Measurements from ENCODE around the gene RAB3B.
"Not testable (repeated sequence)": the region's sequence is repeated elsewhere in the genome, so short reads cannot be mapped to it uniquely, and the experiment has no call there.

The RAB3B gene

DNA sequence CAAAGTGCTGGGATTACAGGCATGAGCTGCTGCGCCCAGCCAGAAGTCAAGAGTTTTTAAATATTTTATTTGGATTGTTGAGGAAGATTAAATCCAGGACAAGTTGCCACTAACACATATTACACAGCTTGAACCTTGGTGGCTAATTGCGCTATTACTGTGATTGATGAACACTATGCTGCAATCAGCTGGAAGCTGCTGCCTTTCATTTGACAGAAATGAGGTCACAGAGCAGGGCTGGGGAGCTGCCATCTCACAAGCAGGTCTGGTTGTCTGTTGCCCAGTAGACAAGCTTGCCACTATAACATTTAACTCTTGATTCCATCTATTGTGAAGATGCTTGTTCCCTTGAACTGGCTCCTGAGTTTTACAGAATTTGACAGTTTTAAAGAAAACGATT is 74.5 kb downstream of the RAB3B start:
- peak; percentile 30 for DNase-seq

DNA sequence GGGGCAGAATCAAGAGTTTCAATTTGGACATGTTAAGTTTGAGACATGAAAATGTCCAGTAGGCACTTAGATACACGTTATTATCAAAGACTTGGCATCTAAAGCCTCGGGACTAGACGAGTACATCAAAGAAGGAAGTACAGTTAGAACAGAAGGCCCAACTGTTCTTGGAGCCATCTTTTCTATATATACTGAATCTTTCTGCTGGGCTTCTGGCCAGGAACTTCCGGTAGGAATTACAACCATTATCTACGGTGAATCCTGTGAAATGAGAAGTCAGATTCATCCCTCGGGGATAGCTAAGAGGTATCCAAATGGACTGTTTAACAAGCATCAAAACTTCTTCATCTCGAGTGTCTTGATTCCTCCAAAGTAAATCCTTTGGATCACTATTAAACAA is 77.6 kb downstream of the RAB3B start:
- no peak for DNase-seq

DNA sequence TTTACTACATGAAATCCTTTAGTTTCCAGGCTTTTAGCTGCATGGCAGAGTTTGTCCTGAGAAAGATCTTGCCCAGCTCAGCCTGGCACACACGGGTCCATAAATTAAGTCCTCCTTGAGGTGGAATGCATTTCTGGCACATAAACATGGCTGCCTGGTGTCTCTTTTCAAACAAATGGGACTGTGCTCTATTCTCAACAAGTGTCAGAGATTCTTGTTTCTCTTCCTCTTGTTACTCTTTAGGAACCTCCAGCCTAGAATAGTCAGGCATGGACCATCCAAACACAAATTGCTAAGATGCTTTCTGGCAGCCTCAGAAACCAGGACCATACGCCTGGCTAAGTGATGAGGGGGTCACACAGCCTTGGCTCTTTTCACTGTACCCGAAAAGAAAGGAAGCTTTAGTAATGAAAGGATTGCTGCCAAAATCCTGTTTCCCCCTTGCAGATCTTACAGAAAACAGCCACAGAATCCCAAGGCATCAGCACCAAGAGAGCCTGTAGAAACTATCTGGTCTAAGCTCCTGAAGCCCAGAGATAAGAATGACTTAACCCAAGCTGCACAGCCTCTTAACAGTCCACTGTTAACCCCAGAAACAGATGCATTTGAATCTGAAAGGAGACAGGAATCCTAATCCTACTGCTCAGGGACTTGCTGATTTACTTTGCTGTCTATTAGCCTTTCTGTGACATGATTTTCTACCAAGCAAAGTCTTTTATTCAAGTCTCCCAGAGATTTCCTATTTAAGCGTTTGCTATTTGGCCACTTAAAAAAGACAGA is 80.1 kb downstream of the RAB3B start:
- DNase-seq = no peak

DNA sequence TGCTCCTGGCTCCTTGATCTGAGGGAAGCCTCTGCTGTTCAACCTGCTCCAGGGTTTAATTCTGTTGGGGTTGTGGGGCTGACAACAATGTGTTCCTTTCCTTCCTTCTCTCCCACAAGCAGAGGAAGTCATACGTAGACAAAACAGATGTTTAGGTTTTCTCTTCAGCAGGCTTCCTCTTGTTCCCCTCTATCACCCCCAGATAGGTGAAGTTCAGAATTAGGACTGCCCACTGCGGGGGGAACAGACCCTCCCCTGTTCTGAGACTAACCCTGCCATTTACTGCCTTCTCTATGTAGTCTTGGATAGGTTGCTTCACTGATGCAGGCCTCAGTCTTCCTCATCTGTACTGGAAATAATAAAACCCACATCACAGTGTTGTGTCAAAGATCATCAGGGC is 82.0 kb downstream of the RAB3B start:
- DNase-seq = no peak

DNA sequence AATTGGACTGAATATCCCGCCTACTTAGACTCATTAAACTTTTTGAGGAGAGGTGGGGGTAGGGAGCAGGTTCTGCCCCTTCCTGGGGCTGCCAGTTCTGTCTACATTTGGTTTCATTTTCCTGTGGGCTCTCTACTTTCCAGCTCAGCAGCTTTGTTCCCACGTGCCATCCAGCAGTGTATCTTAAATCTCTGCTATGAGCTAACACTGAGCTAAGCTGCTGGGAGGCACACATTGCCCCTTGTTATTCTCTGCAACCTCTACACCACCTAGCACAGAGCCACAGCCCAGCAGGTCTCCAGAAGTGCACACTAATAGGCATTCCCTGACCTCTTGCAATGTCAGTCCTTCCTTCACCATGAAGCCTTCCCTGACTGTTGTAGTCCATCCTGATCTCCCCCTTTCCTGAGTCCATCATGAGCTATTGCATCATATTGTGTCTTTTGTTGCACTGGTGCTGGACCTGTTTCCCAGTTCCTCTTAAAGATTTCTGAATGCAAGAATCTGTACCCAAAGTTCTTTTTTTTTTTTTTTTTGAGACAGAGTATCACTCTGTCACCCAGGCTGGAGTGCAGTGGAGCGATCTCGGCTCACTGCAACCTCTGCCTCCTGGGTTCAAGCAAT is 83.3 kb downstream of the RAB3B start:
- no peak for DNase-seq

DNA sequence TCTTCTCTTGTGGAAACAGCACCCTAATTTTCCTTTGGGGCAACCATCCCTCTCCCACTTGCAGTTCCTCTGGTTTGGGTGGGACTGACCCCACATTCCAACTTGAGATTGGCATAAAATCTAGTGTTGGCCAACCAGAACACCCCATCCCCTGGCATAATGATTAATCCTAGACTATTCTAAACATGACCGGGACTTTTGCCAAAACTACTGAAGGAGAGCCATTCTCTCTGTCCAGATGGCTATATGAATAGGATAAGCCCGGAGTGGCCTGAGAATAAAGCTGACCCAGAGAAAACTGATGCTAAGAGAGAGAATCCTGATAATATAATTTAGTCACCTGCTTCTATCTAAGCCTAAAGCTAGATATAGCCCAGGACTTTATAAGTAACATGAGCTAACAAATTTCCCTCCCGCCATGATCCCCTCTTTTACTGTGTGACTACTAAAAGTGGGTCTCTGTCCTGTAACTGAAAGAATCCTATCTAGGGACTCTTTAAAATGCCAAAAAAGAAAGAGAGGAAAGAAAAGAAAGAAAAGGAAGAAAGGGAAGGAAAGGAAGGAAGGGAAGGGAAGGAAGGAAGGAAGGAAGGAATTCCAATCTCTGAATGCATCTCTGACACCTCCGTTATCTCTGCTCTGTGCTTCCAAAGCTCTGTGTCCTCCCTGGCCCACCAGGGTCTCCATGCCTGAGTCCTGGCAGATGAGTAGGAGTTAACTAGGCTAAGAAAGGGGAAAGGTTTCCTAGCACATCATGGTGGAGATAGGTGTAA is 84.0 kb downstream of the RAB3B start:
- peak; percentile 30 for DNase-seq

DNA sequence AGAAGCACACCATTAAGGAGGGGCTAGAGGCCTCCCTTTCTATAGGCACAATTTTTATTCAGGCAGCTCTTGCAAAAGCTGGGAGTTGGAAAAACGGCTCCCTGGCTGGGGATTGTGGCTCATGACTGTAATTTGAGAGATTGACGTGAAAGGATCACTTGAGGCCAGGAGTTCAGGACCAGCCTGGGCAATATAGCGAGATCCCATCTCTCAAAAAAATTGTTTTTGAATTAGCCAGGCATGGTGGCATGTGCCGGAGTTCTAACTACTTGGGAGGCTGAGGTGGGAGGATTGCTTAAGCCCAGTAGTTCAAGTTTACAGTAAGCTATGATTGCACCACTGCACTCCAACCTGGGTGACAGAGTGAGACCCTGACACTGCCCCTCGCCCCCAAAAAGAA is 88.0 kb downstream of the RAB3B start:
- DNase-seq = no peak

DNA sequence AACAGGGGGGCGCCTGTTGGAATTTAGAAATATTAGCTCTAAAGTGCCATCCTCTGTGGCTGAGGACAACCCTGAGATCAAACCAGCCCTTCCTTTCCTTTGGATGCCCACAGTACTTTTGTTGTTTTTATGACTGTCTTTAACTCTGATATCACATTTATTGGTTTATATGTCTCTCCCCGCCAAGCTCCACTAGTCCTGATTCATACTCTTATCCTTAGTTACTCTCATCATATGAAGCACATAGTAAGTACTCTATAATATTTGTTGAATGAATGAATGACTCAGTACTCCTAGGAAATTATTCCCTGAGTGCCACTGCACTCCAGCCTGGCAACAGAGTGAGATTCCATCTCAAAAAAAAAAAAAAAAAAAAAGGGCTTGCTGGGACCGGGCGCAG is 89.3 kb downstream of the RAB3B start:
- DNase-seq = no peak

DNA sequence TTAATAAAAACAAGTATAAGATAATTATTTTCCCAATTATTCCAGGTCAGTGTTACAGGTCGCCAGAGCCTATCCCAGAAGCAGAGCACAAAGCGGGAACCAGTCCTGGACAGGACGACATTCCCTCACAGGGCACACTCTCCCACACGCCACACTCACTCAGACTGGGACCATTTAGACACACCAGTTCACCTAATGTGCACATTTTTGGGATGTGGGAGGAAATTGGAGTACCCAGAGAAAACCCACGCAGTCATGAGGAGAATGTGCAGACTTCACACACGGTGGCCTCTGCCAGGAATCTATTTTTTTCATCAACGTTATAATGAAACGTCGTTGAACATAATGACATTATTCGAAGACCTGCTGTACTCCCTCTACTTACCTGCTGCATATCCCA is 91.5 kb downstream of the RAB3B start:
- no peak for DNase-seq

DNA sequence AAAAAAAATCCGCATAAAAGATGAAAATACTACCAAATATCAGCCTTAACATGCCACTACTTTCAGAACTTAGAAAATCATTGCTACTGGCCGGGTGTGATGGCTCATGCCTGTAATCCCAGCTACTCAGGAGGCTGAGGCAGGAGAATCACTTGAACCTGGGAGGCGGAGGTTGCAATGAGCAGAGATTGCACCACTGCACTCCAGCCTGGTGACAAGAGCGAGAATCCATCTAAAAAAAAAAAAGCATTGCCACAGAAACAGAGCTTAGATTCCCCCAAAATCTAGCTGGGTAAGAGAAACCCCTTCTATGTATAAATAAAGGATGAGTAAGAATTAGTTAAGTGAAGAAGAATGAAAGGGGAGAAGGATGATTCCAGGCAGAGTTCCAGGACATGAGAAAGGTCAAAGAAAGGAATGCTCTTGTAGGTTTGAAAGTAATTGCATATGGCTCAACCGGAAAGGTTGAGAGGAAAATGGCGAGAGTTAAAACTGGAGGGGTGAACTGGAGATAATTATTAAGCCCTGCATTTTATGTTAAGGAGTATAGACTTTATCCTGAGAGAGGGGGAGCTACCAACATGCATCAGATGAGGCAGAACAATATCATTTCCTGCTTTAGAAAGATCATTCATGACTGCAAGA is 92.3 kb downstream of the RAB3B start:
- DNase-seq = no peak

DNA sequence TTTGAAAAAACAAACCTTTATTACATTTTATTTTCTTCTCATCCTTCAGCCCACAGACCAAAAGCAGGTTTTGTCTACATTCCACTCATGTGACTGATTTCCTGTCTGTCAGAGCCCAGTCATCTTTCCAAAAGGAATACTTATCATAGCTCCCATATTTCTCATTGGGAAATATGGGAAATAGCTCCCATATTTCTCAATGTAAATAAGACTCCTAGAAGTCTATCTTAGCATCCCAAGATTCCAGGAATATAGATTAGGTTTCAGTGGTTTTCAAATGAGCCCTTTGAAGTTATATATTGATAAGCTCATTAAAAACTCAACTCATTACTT is 92.8 kb downstream of the RAB3B start:
- DNase-seq = no peak

DNA sequence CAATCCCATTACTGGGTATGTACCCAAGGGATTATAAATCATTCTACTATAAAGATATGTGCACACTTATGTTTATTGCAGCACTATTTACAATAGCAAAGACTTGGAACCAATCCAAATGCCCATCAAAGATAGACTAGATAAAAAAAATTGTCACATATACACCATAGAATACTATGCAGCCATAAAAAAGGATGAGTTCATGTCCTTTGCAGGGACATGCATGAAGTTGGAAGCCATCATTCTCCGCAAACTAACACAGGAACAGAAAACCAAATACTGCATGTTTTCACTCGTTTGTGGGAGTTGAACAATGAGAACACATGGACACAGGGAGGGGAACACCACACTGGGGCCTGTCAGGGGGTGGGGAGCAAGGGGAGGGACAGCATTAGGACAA is 95.8 kb downstream of the RAB3B start:
- DNase-seq = not testable (repeated sequence)

DNA sequence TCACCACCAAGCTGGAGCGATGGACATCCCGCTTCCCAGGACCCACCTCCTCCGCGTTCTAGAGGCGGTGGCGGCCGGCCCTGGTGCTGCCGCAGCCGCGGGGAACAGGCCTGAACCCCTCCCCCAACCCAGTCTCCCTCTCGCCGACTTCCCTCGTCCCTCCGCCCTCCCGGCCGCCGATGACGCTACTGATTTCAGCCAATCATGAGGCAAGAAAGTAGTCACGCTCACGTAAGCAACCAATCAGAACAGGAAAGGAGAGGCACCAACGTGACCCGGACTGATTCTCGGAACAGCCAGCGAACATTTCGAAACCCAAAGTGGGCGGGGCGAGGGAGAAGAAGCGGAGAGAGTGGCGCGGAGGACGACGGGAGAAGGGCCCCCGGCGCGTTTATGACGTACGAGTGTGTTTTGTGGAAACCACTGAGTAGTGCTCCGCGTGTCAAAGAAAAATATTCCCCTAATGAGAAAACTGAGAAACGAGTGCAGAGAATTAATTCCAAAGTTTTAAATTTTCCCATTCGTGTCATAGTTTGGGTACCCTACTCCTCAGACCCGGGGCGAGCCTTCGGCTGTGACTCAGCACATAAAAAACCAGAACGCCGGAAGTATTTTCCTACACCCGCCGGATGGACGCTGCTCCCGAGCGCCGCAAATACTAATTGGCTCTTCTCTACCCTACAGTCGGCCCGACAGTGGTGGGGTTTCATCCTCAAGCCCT is 111.7 kb downstream of the RAB3B start, which contains the start of gene NRDC:
Gene NRDC, minus strand, starts transcription at position 112 of the 721 bp plus-strand sequence. CDS start 112 bp downstream, outside the sequence.
- peak; percentile 100 for DNase-seq

DNA sequence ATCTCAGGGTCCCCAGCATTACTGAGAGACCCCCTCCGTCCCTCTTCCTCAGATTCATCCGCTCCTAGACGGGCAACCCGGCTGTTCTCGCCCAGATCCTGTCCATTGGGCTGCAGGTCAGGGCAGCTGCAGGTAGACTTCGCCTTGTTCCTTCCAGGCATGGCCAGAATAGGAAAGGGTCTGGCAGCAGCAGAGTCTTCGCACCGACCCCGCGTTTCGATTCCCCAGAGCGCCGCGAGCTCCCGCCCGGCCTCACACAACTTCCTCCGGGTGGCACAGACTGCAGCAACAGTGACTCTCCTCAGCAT is 112.2 kb downstream of the RAB3B start:
- DNase-seq = peak; percentile 41

DNA sequence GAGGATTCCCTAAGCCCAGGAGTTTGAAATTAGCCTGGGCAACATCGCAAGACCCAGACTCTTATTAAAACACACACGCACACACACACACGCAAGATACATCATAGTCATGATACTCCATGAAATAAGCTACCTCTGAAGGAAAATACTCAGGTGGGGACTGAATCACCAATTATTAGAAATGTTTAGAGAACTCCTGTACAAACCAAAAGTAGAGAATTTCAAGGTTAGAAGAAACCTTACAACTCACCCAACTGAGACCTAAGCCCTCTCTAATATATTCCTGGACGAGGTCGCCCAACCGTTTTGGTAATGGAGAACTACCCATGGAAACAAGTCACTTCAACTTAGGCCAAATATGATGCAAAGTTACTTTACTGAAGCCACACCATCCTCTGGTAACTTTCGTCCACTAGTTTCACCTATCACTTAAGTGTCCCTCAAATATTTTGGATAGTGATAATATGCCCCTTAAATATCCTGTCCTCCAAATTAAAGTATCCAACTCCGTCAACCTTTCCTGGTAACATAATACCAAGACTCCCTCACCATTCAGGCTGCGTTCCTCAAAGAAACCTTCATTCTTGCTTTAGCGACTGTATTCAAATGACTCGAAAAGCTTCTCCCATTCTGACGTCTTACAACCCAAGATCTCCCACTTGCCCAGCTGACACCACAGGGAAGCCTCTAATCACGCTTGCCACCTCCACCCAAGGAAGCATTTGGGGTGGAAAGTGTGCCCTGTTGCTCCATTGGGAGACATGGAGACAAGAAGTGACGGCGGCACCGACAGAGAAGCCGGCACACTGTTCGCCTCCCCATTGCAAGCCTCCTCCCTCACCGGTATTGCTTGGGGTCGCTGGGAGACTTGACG is 112.8 kb downstream of the RAB3B start:
- DNase-seq = peak; percentile 24

DNA sequence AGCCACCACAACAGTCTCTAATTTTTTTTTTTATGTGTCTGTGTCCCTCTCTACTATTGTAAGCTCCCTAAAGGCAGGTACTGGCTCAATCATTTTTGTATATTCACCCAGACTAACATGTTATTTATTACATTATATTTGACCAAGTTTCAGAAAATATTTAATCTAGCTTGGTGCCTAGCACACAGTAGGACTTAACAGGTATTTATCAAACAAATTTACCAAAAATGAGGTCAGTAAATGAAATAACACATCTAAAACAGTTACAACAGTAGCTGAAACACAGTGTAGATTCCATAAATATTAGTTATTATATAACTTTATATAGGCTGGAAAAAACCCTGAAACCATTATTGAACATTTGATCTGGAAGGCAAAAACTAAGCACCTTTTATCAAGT is 114.7 kb downstream of the RAB3B start:
- no peak for DNase-seq

DNA sequence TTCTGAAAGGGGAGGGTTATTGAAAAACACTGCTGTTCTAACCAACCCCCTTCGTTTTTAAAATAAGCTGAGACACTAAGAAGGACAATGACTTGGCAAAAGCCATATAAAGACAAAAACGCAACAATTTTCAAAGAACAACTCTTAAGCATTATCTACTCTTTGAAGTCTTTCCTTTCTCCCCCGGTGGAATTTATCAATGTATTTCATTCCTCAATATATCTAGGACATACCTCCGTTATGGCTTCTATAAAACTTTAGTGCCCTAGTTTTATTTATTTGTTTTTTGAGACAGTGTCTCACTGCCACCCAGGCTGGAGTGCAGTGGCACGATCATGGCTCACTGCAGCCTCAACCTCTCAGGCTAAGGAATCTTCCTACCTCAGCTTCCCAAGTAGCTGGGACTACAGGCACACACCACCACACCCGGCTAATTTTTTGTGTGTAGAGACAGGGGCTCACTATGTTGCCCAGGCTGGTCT is 115.2 kb downstream of the RAB3B start:
- no peak for DNase-seq

DNA sequence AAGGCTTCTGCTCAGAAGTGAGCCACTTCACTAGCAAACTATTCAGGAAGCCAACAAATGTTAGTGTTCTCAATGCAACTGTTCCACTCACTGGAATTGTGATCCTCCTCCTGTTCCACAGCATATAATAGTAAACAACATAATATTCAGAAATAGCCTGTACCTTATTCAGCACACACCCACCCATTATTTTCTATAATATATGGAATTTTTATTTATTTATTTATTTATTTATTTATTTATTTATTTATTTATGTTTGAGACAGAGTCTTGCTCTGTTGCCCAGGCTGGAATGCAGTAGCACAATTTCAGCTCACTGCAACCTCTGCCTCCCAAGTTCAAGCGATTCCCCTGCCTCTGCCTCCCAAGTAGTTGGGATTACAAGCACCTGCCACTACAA is 117.2 kb downstream of the RAB3B start:
- DNase-seq = not testable (repeated sequence)

DNA sequence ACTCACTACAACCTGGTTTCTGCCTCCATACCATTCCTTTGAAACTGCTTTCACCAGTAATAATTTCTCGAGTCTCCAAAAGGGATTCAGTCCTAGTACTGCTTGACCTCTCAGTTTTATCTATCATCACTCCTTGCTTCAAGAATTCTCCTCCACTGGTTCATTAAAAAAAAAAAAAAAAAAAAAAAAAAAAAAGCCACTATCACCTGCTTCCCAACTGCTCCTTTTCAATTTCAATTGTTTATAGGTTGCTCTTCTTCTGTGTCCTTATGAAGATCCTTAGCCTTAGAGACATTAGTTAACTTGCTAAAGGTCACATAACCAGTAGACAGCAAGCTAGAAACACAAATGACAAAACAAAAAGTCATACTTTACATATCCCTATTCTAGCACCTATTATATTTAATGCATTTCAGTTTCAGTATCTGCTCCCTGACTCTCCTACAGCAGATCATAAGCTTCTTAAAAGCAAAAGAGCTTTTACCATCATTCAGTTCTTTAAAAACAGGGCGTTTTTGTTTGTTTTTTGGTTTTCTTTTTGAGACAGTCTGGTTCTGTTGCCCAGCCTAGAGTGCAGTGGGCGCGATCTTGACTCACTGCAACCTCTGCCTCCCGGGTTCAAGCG is 119.0 kb downstream of the RAB3B start:
- DNase-seq = no peak

DNA sequence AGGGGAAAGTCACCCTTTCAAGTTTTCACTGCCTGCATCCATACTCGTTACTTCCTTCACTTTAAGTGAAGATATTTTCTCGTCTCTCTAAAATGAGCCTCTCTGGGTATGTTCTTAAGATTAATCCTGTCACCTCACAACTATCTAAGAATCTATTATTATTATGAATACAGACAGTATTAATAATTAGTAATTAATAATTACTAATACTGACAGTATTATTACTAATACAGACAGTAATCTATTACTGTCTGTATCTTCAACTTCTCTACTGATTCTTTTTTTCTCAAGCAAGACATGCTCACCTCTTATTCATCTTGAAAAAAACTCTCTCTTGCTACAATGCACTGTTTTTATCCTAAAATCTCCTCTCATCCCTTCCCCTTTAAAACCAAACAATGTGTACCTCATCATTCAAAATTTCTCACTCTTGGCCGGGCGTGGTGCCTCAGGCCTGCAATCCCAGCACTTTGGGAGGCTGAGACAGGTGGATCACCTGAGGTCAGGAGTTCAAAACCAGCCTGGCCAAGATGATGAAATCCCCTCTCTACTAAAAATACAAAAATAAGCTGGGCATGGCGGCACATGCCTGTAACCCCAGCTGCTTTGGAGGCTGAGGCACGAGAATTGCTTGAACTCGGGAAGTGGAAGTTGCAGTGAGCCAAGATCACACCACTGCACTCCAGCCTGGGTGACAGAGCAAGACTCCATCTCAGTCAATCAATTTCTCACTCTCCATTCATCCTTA is 119.7 kb downstream of the RAB3B start:
- DNase-seq = no peak

Data from COR-L47 (cell line).